ENCODE measurements around the gene RUSF1.

The RUSF1 gene

GRCh38 chr16:31504159-31504558, 4.0 kb downstream of the RUSF1 start:
- TF ChIP-seq TAF1 (IDR thresholded peaks at IDR 0.05; ENCODE audit: borderline replicate concordance, insufficient read depth, low read length) (no peak), FOXP2 (optimal IDR thresholded peaks at IDR 0.05; ENCODE audit: borderline replicate concordance, extremely low read depth, extremely low read length, insufficient read depth) (no peak), SIN3A (IDR thresholded peaks at IDR 0.05; ENCODE audit: borderline replicate concordance, insufficient read depth, low read length) (no peak), REST (IDR thresholded peaks at IDR 0.05; ENCODE audit: insufficient read depth in 1 of 2, low read depth in 2 of 2, low read length in 2 of 2) (no peak), POLR2AphosphoS5 (IDR thresholded peaks at IDR 0.05; ENCODE audit: low read depth, low read length) (no peak)

GRCh38 chr16:31502981-31503380, 5.2 kb downstream of the RUSF1 start:
- TF ChIP-seq POLR2AphosphoS5 (IDR thresholded peaks at IDR 0.05; ENCODE audit: low read depth, low read length) = no peak
- TF ChIP-seq TAF1 (IDR thresholded peaks at IDR 0.05; ENCODE audit: borderline replicate concordance, insufficient read depth, low read length) = no peak
- TF ChIP-seq REST (IDR thresholded peaks at IDR 0.05; ENCODE audit: insufficient read depth in 1 of 2, low read depth in 2 of 2, low read length in 2 of 2) = no peak
- TF ChIP-seq FOXP2 (optimal IDR thresholded peaks at IDR 0.05; ENCODE audit: borderline replicate concordance, extremely low read depth, extremely low read length, insufficient read depth) = no peak
- TF ChIP-seq SIN3A (IDR thresholded peaks at IDR 0.05; ENCODE audit: borderline replicate concordance, insufficient read depth, low read length) = no peak

GRCh38 chr16:31501966-31502348, 6.2 kb downstream of the RUSF1 start:
- TF ChIP-seq REST (IDR thresholded peaks at IDR 0.05; ENCODE audit: insufficient read depth in 1 of 2, low read depth in 2 of 2, low read length in 2 of 2) = no peak
- no peak for TF ChIP-seq TAF1 (IDR thresholded peaks at IDR 0.05; ENCODE audit: borderline replicate concordance, insufficient read depth, low read length)
- no peak for TF ChIP-seq FOXP2 (optimal IDR thresholded peaks at IDR 0.05; ENCODE audit: borderline replicate concordance, extremely low read depth, extremely low read length, insufficient read depth)
- TF ChIP-seq POLR2AphosphoS5 (IDR thresholded peaks at IDR 0.05; ENCODE audit: low read depth, low read length) = no peak
- TF ChIP-seq SIN3A (IDR thresholded peaks at IDR 0.05; ENCODE audit: borderline replicate concordance, insufficient read depth, low read length) = no peak

GRCh38 chr16:31501226-31501965, 6.8 kb downstream of the RUSF1 start:
- TF ChIP-seq SIN3A (IDR thresholded peaks at IDR 0.05; ENCODE audit: borderline replicate concordance, insufficient read depth, low read length) (no peak), TAF1 (IDR thresholded peaks at IDR 0.05; ENCODE audit: borderline replicate concordance, insufficient read depth, low read length) (no peak), REST (IDR thresholded peaks at IDR 0.05; ENCODE audit: insufficient read depth in 1 of 2, low read depth in 2 of 2, low read length in 2 of 2) (no peak), FOXP2 (optimal IDR thresholded peaks at IDR 0.05; ENCODE audit: borderline replicate concordance, extremely low read depth, extremely low read length, insufficient read depth) (no peak), POLR2AphosphoS5 (IDR thresholded peaks at IDR 0.05; ENCODE audit: low read depth, low read length) (no peak)
